ENCODE results near the gene IRF9.

- TF ChIP-seq CTCF (IDR thresholded peaks at IDR 0.05; ENCODE audit: low read length) (no peak), EZH2phosphoT487 (IDR thresholded peaks at IDR 0.05; ENCODE audit: low read length) (no peak)
These were observed 10.5 kb upstream of the IRF9 start for GRCh38 chr14:24150567-24150966.
